ENCODE data around the gene TSEN54.

The TSEN54 gene

GRCh38 chr17:75549246-75550138, 33.2 kb downstream of the TSEN54 start:
- DNase-seq: no peak

- no peak for DNase-seq
These were observed 33.8 kb downstream of the TSEN54 start for GRCh38 chr17:75550139-75550465.

- DNase-seq: no peak
These were observed 34.9 kb downstream of the TSEN54 start for GRCh38 chr17:75551266-75551665.

- DNase-seq: no peak
These were observed 36.3 kb downstream of the TSEN54 start for GRCh38 chr17:75552425-75553294.

DNA sequence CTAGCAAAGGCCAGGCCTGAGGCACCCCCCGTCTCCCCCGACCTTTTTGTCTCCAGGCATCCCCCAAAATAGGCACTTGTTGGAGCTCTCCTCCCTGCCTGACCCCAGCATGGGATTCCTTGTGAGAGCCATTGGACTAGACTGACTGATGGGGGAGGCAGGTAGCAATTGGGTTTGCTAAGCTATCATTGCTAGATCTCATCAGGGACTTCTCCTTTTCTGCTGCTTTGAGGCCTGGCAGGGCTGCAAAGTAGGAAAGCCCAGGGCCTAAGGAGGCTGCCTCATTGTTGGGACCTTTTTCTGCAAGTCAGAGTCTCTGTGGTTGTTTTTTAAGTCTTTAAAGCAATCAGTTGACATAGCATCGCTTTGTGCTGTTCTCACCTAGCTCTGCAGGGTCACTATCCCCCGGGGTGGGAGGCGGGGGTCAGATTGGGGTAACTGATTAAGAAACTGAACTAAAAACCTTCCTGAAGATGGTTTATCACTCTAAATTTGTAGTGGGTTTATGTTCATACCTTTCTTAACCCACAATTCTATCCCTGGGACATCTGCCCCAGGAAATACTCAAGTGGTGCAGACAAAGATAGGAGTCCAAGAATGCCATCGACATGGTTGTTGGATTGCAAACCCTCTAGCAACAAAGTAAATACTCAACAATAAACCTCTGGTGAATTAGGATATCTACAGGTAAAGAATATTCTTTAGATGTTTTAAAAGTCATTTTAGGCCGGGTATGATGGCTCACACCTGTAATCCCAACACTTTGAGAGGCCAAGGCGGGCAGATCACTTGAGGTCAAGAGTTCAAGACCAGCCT, 37.2 kb downstream of the TSEN54 start:
- peak in 1 of 2 donors; percentile 1 for DNase-seq

GRCh38 chr17:75555679-75556153, 39.4 kb downstream of the TSEN54 start:
- DNase-seq: no peak

DNA sequence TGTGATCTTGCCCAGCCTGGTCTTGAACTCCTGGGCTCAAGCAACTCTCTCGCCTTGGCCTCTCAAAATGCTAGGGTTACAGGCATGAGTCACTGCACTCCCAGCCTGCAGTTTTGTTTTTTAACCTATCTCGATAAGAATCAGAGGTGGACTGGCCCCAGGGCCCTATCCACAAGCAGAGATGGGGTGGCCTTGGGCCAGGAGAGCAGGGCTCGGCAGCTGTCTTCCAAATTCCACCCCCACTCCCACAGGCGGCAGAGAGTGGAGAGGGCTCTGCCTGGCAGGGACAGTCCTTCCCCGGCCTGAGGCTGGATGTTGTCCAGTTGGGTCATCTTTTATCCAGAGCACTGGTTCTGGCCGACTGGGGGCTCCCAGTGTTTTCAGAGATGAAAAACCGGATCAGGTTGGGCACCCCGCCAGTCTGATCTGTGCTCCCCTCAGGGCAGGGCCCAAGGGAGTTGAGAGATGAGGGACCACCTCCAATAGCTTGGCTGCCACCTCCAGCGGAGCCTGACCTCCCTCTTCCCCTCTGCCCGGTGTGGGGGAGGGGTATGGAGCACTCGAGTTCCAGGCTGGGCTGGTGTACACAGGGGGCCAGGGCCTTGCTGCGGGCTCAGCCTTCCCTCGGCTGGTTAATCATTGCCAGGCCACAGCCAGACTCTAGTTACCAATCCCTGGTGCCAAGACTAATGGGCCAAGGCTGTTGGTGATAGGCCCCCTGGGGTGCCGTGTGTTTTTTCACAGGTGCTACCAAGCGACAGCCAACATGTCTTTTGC, 40.9 kb downstream of the TSEN54 start:
- no peak for DNase-seq

DNA sequence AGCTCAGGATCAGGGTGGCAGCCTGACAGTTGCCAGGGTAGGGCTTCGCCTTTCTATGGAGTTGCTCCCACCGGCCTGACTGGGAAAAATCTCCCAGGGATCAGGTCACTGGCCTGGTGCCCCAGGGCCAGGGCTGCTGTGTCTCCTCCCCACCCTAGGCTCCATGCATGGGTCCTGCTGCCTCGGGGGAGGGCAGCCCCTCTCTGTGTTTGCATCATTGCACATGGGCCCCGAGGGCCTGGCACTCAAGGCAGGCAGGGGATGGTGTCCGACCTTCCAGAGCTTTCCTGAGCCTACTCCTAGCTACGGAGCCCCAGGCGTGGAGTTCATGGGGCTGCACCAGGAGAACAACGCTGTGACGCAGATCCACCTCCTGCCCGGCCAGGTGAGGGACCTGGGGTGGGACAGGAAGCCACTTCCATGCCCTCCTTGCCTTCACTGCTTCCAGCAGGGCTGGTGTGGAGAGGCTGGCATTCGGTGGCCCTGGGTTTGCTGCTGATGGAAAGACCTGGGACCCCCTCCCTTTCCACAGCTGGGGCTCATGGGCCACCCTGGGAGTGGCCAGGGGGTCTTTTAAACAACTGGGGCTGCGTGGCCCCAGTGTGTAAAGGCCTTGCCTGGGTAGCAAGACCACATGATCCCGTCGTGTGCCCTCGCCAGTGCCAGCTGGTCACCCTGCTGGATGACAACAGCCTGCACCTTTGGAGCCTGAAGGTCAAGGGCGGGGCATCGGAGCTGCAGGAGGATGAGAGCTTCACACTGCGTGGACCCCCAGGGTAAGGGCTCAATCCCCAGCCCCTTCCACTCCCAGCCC, 41.7 kb downstream of the TSEN54 start:
- DNase-seq: no peak

DNA sequence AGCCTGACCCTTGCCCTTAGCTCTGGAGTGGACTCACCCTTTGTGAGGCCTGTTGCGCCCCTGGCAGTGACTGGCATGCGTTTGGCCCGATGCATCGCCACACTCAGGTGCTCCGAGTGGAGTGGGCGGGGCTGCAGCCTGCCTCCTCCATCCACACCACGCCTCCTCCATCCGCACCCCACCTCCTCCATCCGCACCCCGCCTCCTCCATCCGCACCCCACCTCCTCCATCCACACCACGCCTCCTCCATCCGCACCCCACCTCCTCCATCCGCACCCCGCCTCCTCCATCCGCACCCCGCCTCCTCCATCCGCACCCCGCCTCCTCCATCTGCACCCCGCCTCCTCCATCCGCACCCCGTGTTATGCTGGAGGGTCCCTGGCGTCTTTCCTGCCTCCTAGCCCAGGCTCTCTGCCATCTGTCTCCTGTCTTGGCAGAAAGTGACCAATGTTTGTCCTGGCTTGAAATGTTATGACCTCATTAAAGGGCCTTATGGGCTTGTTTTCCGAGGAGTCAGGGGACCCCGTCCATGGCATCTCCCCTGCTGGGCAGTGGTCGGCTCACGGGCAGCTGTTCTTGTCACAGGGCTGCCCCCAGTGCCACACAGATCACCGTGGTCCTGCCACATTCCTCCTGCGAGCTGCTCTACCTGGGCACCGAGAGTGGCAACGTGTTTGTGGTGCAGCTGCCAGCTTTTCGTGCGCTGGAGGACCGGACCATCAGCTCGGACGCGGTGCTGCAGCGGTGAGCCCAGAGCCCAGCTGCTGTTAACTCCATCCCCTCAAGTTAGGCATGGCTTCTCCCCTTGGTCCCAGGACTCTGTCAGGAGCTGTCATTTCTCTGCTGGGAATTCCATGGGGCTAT, 42.6 kb downstream of the TSEN54 start:
- no peak for DNase-seq

DNA sequence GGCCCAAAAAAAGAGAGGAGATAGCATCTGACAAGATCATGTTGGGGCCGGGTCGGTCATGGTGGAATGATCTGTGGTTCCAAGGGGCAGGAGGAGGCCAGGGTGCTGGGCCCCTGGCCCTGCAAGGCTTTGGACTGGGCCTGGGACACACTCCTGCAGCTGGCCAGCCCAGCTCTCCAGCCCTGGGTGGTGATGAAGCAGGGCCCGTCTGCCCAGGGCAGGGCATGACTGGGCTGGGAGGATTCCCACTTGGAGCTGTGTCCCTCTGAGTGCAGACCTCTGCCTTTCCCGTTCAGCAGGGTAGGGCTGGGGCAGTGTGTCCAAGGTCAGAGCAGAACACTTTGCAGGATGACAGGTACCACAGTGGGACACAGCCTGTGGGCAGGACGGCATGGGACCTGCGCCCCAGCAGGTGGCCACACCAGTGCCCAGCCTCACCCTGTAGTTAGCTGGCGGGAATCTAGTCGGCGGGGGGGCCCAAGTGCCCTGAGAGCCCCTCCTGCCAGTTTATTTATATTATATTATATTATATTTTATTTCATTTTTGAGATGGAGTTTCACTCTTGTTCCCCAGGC, 43.7 kb downstream of the TSEN54 start:
- no peak for DNase-seq

GRCh38 chr17:75561927-75562603, 45.7 kb downstream of the TSEN54 start:
- DNase-seq: no peak

DNA sequence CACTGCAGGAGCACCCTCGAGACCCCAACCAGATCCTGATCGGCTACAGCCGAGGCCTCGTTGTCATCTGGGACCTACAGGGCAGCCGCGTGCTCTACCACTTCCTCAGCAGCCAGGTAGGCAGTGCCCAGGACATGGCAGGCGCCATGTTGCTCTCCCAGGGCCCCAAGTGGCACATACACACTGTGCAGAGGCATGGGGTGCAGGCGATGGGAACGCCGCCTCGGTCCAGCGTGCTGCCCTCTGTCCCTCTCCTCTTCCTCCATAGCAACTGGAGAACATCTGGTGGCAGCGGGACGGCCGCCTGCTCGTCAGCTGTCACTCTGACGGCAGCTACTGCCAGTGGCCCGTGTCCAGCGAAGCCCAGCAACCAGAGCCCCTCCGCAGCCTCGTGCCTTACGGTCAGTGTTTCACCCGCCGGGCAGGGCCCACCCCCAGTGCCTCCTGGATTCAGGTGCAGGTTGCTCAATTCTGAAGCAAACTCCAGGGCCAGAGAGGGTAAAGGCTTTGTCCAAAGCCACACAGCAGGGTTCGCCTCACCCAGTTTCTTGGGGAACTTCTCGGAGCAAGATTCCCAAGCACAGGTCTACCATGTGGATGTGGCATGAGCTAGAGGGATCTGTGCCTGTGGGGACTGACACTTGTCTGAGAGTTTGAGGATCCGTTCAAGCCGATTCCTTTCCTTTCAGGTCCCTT, 46.9 kb downstream of the TSEN54 start:
- DNase-seq: no peak

DNA sequence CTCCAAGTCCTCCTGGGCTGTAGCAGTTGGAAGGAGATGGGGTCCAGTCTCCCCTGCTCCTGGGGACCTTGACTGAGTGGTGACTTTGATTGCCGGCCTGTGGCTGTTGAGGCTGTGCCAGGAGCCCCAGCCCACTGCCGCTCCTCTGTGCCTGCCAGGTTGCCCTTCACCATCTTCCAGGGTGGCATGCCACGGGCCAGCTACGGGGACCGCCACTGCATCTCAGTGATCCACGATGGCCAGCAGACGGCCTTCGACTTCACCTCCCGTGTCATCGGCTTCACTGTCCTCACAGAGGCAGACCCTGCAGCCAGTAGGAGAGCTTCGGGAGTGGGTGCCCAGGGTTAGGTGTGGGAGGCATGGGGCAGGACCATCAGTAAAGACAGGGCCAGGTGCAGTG, 47.9 kb downstream of the TSEN54 start:
- DNase-seq: no peak

DNA sequence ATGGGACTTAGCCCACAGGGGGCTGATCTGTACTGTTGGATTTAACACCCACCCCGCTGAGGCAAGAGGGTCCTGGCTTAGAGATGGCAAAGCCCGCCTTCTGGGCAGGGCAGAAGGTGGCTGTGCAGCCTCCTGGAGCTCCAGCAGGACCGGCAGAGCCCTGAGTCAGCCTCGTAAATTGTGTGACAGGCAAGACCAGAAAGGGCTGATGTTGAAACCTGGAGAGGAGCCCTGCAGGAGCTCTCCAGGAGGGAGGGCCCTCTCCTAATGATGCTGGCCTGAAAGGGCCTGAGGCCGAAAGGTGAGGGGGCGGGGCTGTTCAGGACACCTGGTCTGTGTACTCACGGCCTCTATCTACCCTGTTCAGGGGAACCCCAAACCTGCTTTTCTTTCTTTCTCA, 48.7 kb downstream of the TSEN54 start:
- no peak for DNase-seq

- no peak for DNase-seq
These were observed 49.3 kb downstream of the TSEN54 start for GRCh38 chr17:75565618-75566017.

DNA sequence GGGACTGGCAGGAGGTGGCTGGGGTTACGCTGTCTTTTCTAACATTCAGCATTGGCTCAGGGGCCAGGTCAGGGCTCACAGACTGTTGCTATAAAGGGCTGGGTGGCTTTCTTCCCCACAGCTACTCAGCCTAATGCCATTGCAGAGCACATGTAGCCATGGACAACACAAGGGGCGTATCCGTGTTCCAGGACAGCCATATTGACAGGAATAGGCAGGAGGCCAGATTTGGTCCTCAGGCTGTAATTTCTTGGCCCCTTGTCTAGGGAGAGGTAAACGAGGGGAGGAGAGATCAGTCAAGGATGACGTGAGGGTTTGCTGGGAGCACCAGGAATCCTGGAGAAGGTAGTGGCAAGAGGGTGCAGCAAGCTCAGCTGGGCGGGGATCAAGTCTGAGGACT, 50.1 kb downstream of the TSEN54 start:
- no peak for DNase-seq

DNA sequence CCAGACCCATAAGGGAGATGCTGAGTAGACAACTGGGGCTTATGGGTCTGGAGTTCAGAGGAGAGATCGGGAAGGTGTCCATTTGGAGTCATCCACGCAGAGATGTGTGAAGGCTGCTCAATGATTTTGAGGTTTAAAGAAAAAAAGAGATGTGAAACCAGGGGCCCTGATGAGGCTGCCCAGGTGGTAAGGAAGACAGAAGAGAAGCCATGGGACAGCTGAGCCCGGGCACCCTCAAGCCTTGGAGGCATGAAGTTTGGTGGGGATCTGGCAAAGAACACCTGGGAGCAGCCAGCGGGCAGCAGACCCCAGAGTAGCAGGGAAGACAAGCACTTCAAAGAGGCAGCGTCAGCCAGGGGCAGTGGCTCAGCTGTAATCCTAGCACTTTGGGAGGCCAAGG, 50.5 kb downstream of the TSEN54 start:
- no peak for DNase-seq

DNA sequence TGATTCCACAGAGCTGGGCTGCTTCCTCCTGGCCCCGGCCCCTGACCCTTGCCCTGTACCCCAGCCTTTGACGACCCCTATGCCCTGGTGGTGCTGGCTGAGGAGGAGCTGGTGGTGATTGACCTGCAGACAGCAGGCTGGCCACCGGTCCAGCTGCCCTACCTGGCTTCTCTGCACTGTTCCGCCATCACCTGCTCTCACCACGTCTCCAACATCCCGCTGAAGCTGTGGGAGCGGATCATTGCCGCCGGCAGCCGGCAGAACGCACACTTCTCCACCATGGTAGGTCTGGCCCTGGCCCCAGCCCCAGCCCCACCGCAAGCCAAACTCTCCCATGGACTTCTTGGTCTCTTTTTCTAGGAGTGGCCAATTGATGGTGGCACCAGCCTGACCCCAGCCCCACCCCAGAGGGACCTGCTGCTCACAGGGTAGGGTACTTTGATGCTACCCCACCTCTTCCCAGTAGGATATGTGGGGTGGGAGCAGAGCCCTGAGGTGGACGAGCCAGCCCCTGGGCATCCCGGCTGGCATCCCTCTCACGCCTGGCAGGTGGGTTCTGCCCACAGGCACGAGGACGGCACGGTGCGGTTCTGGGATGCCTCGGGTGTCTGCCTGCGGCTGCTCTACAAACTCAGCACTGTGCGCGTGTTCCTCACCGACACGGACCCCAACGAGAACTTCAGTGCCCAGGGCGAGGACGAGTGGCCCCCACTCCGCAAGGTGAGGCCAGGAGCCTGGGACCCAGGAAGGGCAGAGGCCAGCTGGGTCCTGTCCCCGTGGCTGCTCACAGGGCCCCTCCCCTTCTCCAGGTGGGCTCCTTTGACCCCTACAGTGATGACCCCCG, 52.3 kb downstream of the TSEN54 start:
- DNase-seq: no peak

Measured in bone marrow (tissue), 2 donors.